OCI-LY7 (cell line): ENCODE measurements around the gene KRT72.

Experiments
- EZH2phosphoT487 ChIP-seq: fragments of 200-600 bp; sonication (generic); IDR thresholded peaks from 2 replicates; pipeline ENCODE4 v1.6.1; 2018; ENCODE audit warnings: low read depth, borderline replicate concordance, mild to moderate bottlenecking, mixed run types, antibody characterized with exemption, low read length, moderate library complexity, mixed read lengths
- TF ChIP-seq, protein P1 (sequence below): fragments of 200-600 bp; sonication (generic); conservative IDR thresholded peaks from 2 replicates; pipeline ENCODE4 v1.5.1; 2014; ENCODE audit warnings: mild to moderate bottlenecking, antibody characterized with exemption, low read length, moderate library complexity, mixed read lengths

DNA sequence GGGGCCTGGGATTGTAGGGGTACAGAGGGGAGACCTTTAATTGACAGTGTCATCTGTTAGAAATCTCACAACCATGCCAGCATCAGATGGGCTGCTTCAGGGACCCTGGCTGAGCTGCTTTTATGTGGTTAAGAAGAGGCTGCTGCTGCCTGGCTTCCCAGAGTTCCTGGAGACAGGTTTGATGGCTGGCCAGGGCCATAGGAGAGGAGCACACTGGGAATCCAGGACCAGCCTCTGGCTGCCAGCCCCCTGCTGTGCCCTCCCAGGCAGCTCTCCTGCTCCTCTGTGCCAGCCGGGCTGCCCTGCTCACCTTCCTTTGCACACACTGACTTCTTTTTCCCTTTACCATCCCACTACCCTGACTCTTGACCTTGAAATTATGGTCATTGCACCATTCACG is 17.6 kb upstream of the KRT72 start:
- TF ChIP-seq, protein P1, sequence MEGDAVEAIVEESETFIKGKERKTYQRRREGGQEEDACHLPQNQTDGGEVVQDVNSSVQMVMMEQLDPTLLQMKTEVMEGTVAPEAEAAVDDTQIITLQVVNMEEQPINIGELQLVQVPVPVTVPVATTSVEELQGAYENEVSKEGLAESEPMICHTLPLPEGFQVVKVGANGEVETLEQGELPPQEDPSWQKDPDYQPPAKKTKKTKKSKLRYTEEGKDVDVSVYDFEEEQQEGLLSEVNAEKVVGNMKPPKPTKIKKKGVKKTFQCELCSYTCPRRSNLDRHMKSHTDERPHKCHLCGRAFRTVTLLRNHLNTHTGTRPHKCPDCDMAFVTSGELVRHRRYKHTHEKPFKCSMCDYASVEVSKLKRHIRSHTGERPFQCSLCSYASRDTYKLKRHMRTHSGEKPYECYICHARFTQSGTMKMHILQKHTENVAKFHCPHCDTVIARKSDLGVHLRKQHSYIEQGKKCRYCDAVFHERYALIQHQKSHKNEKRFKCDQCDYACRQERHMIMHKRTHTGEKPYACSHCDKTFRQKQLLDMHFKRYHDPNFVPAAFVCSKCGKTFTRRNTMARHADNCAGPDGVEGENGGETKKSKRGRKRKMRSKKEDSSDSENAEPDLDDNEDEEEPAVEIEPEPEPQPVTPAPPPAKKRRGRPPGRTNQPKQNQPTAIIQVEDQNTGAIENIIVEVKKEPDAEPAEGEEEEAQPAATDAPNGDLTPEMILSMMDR: no peak
- TF ChIP-seq EZH2phosphoT487: no peak
